ENCODE measurements around the gene SCARF2. TPM values are rescaled to one million over a fixed set of nuclear protein-coding genes. Genes with fewer than 3 reads are reported as not detected.
"Not testable (repeated sequence)": the region's sequence is repeated elsewhere in the genome, so short reads cannot be mapped to it uniquely, and the experiment has no call there.

The SCARF2 gene
- total RNA-seq, 2 donors from 2014 or later: 49.4 to 108 TPM

GRCh38 chr22:20413217-20414058 is 24.2 kb downstream of the SCARF2 start:
- Histone ChIP-seq H3K27me3 (replicated peaks; ENCODE audit: insufficient read depth) (no peaks in the 10 kb centered on the region), H3K4me3 (no peak overlapping the region), H3K4me1 (ENCODE audit: control insufficient read depth in 1 of 2, low read depth in 2 of 2) (peaks cover 0 to 2% of the 10 kb centered on the region in 2 donors), H3K36me3 (no peaks in the 10 kb centered on the region), H3K27ac (no peak overlapping the region), H3K9me3 (no peaks in the 10 kb centered on the region)
- ATAC-seq (ENCODE audit: insufficient number of reproducible peaks, low FRiP score, low read depth) (no peak), DNase-seq (ENCODE audit: low spot score) (no peak)
- no peak for TF ChIP-seq CTCF (IDR thresholded peaks at IDR 0.05)

GRCh38 chr22:20412474-20413216 is 25.0 kb downstream of the SCARF2 start:
- no peak overlapping the region for H3K27ac ChIP-seq
- ATAC-seq (ENCODE audit: insufficient number of reproducible peaks, low FRiP score, low read depth) (no peak), DNase-seq (ENCODE audit: low spot score) (no peak)
- no peak overlapping the region for H3K4me3 ChIP-seq
- TF ChIP-seq CTCF (IDR thresholded peaks at IDR 0.05): no peak
- no peaks in the 10 kb centered on the region for H3K4me1 ChIP-seq (ENCODE audit: control insufficient read depth in 1 of 2, low read depth in 2 of 2)
- H3K27me3 ChIP-seq (replicated peaks; ENCODE audit: insufficient read depth): no peaks in the 10 kb centered on the region
- no peaks in the 10 kb centered on the region for H3K9me3 ChIP-seq
- no peaks in the 10 kb centered on the region for H3K36me3 ChIP-seq

GRCh38 chr22:20409385-20409784 is 28.2 kb downstream of the SCARF2 start:
- not testable (repeated sequence) for DNase-seq (ENCODE audit: low spot score)
- peaks cover 12% of the 10 kb centered on the region for H3K36me3 ChIP-seq

GRCh38 chr22:20408891-20409290 is 28.7 kb downstream of the SCARF2 start:
- no peak for TF ChIP-seq CTCF (IDR thresholded peaks at IDR 0.05)
- H3K9me3 ChIP-seq: no peaks in the 10 kb centered on the region
- DNase-seq (ENCODE audit: low spot score): no peak
- no peak overlapping the region for H3K4me3 ChIP-seq
- H3K27me3 ChIP-seq (replicated peaks; ENCODE audit: insufficient read depth): no peaks in the 10 kb centered on the region
- peaks cover 12% of the 10 kb centered on the region for H3K36me3 ChIP-seq
- no peak overlapping the region for H3K27ac ChIP-seq
- ATAC-seq (ENCODE audit: insufficient number of reproducible peaks, low FRiP score, low read depth): no peak
- no peaks in the 10 kb centered on the region for H3K4me1 ChIP-seq (ENCODE audit: control insufficient read depth in 1 of 2, low read depth in 2 of 2)

More at GRCh38 chr22:20409385-20409784, 28.2 kb downstream of the SCARF2 start:
- H3K9me3 ChIP-seq; ATAC-seq (ENCODE audit: insufficient number of reproducible peaks, low FRiP score, low read depth); H3K4me3 ChIP-seq; H3K4me1 ChIP-seq (ENCODE audit: control insufficient read depth in 1 of 2, low read depth in 2 of 2); H3K27me3 ChIP-seq (replicated peaks; ENCODE audit: insufficient read depth); H3K27ac ChIP-seq: not testable (repeated sequence)

GRCh38 chr22:20407829-20408228 is 29.8 kb downstream of the SCARF2 start:
- Histone ChIP-seq H3K27ac (no peak overlapping the region), H3K36me3 (peaks cover 12% of the 10 kb centered on the region), H3K4me3 (no peak overlapping the region), H3K4me1 (ENCODE audit: control insufficient read depth in 1 of 2, low read depth in 2 of 2) (no peaks in the 10 kb centered on the region), H3K27me3 (replicated peaks; ENCODE audit: insufficient read depth) (no peaks in the 10 kb centered on the region), H3K9me3 (no peaks in the 10 kb centered on the region)
- ATAC-seq (ENCODE audit: insufficient number of reproducible peaks, low FRiP score, low read depth): no peak
- no peak for DNase-seq (ENCODE audit: low spot score)
- no peak for TF ChIP-seq CTCF (IDR thresholded peaks at IDR 0.05)

All from thoracic aorta (tissue), 2 donors.